RWPE1 (cell line): Measurements from ENCODE around the gene SMIM10L2A.

ENCODE experiments used
- CTCF ChIA-PET: fragments of 350-600 bp; sonication (Branson Sonifier 250); formaldehyde crosslinking; extraction: SDS; loops from one replicate; lab custom pipeline; 2021; lab: Yijun Ruan, JAX
- POLR2A ChIA-PET: fragments of 400-600 bp; formaldehyde crosslinking; extraction: SDS; loops from one replicate; lab custom pipeline; 2020; ENCODE audit warnings: antibody characterized with exemption; ENCODE audit not compliant: low non-redundant PET; lab: Yijun Ruan, JAX
- DNase-seq: peaks from one replicate; pipeline ENCODE4 v3.0.0; 2012; ENCODE audit warnings: low spot score
- H3K27ac ChIP-seq: fragments of 450-650 bp; 2 replicates; pipeline ENCODE4 v1.5.1; 2017
- CTCF ChIP-seq: fragments of 450-650 bp; conservative IDR thresholded peaks from 2 replicates; pipeline ENCODE4 v1.5.1; 2017; ENCODE audit warnings: low read depth, mild to moderate bottlenecking

Gene SMIM10L2A

DNA sequence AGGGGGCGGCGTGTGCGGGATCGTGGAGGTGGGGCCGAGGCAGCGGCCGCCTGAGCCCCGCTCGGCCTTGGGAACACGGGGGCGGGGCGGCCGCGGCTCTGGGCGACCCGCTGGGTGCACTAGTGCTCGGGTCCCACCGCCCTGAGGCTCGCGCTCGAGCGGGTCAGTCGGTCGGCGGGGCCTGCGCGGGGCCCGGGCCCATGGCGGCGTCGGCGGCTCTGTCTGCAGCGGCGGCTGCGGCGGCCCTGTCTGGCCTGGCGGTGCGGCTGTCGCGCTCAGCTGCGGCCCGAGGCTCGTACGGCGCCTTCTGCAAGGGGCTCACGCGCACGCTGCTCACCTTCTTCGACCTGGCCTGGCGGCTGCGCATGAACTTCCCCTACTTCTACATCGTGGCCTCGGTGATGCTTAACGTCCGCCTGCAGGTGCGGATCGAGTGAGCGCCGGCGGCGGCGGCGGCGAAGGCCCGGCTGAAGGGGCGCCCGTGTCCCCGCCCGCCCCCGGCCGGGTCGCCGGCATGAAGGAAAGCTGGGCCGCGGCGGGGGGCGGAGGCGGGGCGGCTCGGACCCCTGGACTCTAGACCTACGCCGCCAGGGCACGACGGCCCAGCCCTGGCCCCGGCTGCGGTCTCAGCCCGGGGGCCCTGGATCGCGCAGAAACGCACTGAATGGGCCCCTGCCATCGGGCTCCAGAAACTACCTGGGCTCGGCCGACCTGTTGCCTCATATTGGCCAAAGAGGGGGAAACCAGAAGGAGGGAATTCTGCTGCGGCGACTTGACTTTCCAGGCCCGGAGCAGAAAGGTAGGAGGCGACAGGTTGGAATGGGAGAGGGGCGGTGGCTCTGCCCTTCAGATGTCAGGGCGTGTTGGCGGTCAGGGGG is at the start of gene SMIM10L2A:
Gene SMIM10L2A (plus strand): TSS at position 13 of the 878 bp plus-strand sequence. CDS start 188 bp downstream, at position 201.
- no peak for TF ChIP-seq CTCF
- H3K27ac ChIP-seq, result no peak within 1 kb of the TSS
- ChIA-PET POLR2A (no interaction called here), CTCF (no interaction called here)
- no peak for DNase-seq

GRCh38 chrX:135373357-135373756 is 48.4 kb upstream of the SMIM10L2A start:
- ChIA-PET POLR2A (no interaction called here), CTCF (interaction anchor here (0.5 kb wide), 1 partner anchor 107 kb away, joined by 5 read pairs; no protein-coding TSS in a partner anchor)
- no peak overlapping the region for H3K27ac ChIP-seq
- no peak for DNase-seq
- TF ChIP-seq CTCF, result no peak

DNA sequence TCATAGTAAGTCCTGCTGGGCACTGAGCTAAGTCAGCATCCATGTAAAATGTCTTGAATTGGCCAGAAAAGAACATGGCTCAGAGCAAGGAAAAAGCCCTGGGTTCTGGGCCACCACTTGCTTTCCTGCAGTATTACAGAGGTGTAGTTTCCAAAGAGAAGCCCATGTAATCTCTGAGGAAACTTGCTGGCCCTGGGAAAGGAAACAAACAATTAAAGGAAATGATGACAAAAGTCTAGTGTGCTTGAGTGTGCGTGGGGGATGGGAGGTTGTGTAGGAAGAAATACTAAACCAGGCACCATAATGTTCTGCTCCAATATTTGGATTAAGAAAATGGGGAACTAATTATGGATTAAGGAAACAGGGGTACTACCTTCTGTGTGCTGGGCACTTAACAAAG is 39.5 kb upstream of the SMIM10L2A start:
- POLR2A ChIA-PET, result no interaction called here
- CTCF ChIA-PET, result no interaction called here
- no peak for DNase-seq
- TF ChIP-seq CTCF, result no peak
- no peak overlapping the region for H3K27ac ChIP-seq

GRCh38 chrX:135383249-135383648 is 38.5 kb upstream of the SMIM10L2A start:
- TF ChIP-seq CTCF, result no peak
- ChIA-PET POLR2A (no interaction called here), CTCF (no interaction called here)
- H3K27ac ChIP-seq, result no peak overlapping the region
- DNase-seq, result no peak

DNA sequence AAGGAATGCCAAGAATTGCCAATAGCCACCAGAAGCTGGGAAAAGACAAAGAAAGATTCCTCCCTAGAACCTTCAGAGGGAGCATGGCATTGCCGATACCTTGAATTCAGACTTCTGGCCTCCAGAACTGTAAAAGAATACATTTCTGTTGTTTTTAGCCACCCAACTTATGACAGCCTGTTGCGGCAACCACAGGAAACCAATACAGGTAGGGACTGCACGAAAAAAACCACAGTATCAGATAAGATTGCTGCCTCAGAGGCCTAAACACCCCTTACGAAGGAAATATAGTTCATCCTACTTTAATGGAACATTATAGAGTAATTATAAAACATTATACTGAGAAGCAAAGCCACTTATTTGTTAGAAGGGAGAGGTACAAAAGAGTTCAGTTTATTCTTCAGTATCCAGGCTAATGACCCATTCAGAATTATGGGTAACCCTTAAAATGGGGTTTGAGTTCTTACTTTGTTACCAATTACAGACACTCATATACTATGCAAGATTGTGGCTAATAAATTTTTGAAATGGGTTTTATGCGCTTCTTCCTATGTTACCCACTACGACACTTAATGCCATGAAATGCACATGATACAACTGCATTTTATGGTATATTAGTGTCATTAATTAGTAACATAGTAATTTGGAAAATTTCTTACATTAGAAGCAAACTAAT is 37.4 kb upstream of the SMIM10L2A start:
- H3K27ac ChIP-seq, result no peak overlapping the region
- ChIA-PET CTCF (no interaction called here), POLR2A (no interaction called here)
- no peak for TF ChIP-seq CTCF
- DNase-seq, result no peak

DNA sequence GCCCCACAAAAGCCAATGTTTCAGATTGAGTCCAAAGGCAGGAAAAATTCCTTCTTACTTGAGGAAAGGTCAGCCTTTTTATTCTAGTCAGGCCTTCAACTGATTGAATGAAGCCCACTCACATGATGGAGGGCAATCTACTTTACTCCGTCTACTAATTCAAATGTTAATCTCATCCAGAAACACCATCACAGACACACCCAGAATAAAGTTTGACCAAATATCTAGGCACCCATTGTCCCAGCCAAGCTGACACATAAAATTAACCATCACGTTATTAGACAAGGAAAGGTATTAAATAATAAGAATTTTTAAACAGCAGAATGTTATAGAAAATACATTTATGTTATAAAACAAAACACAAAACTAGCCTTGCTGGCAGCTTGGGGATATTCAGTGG is 32.9 kb upstream of the SMIM10L2A start:
- ChIA-PET CTCF (interaction anchor here (0.6 kb wide), 1 partner anchor 221 kb away, joined by 3 read pairs; no protein-coding TSS in a partner anchor), POLR2A (no interaction called here)
- no peak for DNase-seq
- no peak for TF ChIP-seq CTCF
- no peak overlapping the region for H3K27ac ChIP-seq
